ENCODE data around the gene ACTN4.

The ACTN4 gene

GRCh38 chr19:38728752-38729541 is 81.5 kb downstream of the ACTN4 start:
- DNase-seq: no peak

DNA sequence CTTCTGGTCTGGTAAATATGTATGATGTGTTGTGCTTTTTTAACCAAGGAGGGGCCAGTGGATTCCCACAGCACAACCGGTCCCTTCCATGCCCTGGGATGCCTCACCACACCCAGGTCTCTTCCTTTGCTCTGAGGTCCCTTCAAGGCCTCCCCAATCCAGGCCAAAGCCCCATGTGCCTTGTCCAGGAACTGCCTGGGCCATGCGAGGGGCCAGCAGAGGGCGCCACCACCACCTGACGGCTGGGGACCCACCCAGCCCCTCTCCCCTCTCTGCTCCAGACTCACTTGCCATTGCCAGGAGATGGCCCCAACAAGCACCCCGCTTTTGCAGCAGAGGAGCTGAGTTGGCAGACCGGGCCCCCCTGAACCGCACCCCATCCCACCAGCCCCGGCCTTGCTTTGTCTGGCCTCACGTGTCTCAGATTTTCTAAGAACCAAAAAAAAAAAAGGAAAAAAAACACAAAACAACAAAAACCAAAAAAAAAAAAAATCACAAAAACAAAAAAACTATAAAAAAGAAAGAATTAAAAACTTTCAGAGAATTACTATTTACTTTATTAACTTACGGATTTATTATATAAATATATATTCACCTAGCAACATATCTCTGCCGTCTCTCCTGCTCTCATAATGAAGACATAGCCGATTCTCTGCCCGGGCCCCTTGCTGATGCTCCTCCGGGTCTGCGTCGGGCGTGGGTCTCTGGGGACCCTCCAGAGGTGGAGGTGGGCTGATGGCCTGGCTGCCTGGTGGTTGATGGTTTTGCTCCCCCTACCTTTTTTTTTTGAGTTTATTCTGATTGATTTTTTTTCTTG is 82.4 kb downstream of the ACTN4 start:
- DNase-seq: peak; percentile 80

GRCh38 chr19:38730470-38730730 is 83.0 kb downstream of the ACTN4 start:
- DNase-seq: no peak

DNA sequence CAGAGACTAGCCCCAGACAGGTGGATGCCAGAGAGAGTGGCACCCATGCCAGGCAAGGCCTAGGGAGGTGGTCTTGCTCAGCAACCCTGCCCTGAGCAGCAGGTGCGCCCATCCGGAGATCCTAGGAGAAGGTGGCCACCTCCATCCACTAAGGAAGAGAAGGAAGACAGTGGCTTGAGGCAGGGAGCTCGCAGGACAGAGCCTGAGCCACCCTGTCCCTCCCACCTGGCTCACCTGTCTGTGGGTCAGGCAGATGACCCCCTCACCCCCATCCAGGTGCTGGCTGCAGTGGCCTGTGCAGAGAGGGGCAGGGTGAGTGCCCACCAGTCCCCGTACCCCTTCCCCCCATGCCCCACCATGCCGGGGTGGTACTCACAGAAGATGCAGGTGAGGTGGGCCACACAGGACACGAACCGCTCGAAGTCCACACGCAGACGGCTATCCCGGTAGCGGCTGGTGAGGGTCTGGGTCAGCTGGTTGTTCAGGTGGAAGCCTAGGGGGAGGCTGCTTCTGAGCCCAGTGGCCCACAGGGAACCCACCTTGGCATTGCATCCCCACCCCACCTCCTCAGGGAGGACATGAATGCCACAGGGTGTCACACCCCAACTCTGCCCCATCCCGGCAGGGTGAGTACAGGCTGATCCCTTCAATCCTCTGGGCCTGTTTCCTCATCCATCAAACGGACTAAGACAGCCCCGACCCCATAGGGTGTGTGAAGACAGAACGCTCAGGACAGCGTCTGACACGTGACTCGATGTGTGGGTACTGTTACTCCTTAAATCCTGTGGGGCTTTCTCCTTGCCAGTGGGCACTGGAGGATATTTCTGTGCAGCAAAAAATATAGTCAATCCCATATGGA is 83.5 kb downstream of the ACTN4 start:
- no peak for DNase-seq

GRCh38 chr19:38731654-38732301 is 84.3 kb downstream of the ACTN4 start:
- DNase-seq: peak; percentile 67

- no peak for DNase-seq
These were observed 85.7 kb downstream of the ACTN4 start for GRCh38 chr19:38733241-38733492.

- no peak for DNase-seq
These were observed 86.2 kb downstream of the ACTN4 start for GRCh38 chr19:38733493-38734175.

GRCh38 chr19:38734176-38734425 is 86.7 kb downstream of the ACTN4 start:
- no peak for DNase-seq

- no peak for DNase-seq
These were observed 87.2 kb downstream of the ACTN4 start for GRCh38 chr19:38734426-38735256.

DNA sequence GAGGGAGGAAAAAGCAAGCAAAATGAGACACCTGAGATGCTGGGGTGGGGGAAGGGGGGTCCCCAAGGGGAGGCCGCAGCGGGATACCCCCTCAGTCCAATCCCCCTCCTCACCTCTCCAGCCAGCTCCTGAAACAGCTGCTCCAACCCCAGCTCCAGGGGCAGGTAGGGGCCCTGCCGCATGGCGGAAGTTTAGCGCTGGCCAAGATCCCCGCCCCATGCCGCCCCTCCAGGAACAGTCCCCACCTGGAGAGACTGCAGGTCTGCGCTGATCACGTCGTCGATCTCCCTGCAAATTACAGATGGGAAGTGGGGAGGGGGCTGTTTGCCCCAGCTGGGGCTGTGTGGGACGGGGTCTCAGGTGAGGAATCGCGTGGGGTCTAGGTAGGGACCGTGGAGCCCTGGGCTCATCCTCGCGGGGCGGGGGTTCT is 87.8 kb downstream of the ACTN4 start:
- peak; percentile 47 for DNase-seq

- peak; percentile 71 for DNase-seq
These were observed 88.6 kb downstream of the ACTN4 start for GRCh38 chr19:38736036-38736412.

DNA sequence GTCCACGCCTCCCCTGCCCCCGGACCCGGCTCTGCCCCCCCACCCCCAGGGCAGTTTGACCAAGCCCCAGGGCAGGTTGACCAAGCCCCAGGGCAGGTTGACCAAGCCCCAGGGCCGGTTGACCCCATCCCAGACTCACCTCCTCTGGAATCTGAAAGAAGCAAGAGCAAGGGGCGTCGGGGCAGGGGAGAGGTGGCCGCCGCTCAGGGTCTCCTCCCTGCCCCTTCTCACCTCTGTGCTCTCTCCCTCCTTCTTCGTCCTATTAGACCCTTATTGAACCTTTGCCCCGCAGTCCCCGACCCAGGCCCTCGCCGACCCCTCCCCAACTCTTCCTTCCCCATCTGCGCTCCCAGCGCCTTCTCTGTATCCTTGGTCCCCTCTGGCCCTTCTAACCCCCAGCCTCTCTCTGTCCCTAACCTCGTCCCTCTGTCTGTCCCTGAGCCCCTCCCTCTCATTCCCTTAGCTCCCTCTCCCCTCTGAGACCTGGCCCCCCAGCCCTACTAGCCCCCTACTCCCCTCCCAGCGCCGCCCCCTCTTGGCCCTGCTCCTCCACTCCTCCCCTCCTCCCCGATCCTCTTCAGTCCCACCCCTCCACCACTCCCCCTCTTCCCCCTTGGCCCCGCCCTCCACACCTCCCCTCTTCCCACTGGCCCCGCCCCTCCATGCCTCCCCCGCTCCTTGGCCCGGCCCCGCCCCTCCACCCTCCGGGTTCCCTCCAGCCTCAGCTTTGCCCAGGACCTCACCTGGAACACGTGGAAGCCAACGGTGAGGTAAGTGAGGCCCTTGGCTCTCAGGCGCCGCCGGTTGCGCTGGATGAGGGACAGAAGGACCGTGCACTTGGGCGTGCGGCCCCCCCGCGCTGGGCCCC is 89.2 kb downstream of the ACTN4 start:
- DNase-seq: peak; percentile 90

DNA sequence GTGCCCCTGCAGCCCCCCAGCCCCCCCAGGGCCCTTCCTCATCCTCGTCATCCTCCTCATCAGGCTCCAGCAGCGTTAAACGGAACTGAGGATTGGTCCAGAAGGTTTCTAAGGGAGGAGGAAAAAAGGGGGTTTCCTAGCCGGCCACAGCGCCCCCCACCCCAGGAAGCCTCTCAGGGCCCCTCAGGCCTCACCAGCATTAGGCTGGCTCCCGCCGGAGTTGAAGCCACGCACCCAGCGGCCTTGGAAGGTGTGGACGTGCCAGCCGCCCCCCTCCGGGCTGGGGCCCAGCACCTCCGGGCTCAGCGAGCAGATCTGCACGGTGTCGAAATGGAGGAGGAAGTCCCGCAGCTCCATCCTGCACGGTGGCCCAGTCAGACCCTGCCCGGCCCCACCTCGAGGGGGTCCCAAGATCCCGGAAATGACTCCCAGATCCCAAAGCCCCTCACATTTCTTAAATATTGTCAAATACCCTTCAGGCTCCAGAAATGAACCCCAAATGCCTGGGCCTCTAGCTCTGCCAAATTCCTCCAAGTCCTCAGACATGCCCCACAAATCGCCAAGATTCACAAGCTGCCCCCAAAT is 89.9 kb downstream of the ACTN4 start:
- no peak for DNase-seq

DNA sequence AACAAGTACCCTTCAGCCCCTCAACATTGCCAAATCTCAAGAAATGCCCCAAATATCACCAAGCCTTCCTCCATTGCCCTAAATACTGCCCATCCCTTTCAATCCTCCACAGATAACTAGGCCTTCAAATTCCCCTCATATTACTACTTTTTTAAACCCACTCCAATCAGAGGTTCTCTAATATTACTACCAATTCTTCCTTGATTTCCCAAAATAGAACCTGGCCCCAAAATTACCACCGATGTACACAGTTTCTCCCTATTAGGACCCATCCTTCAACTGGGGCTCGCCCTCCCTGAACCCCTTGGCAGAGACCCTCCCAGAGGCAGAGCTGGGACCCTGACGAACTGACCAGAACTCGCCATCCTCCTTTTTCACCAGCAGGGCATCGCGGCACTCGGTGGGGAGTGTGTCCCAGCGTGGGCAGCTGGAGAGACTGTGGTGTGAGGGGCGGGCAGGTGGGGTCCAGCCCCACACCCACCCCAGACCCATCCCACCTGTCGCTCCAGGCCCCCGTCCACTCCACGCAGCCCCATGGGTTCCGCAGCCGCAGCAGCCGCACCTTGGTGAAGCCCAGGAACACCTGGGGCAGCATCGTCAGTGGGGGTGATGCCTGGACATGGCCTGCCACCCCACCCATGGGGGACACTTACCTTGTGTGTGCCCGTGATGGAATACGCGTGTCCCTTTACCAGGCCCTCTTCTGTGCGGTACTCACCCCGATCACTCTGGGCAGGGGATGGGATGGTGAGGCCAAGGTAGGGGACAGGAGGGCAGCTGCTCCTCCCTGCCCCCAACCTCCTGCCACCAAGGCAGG is 90.7 kb downstream of the ACTN4 start:
- DNase-seq: no peak

- no peak for DNase-seq
These were observed 92.2 kb downstream of the ACTN4 start for GRCh38 chr19:38739440-38740256.

DNA sequence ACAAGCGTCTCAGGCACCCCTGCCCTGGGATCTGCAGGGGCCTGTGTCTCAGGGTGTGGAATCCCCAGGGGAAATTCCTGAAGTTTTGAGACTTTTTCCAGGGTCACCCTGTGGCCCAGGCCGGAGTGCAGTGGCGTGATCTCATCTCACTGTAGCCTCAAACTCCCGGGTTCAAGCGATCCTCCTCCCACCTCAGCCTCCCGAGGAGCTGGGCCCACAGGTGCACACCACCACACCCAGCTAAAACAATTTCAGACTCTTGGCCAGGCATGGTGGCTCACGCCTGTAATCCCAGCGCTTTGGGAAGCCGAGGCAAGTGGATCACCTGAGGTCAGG is 92.8 kb downstream of the ACTN4 start:
- no peak for DNase-seq

GRCh38 chr19:38740932-38741331 is 93.5 kb downstream of the ACTN4 start:
- no peak for DNase-seq

- DNase-seq: no peak
These were observed 94.2 kb downstream of the ACTN4 start for GRCh38 chr19:38741670-38742069.

GRCh38 chr19:38742296-38742695 is 94.8 kb downstream of the ACTN4 start:
- DNase-seq: no peak
